Trophoblast cell (in vitro differentiated cells and primary cell): ENCODE results near the gene ESYT2.

ENCODE experiments used
- DNase-seq, 2 donors: peaks; one replicate each; pipeline ENCODE4 v3.0.0-alpha.2; 2016
- H2AFZ ChIP-seq: 2 replicates; pipeline ENCODE4 v1.6.1; 2013; ENCODE audit warnings: low read length, moderate library complexity, mild to moderate bottlenecking; ENCODE audit not compliant: insufficient read depth, poor library complexity
- H2AK5ac ChIP-seq: 2 replicates; pipeline ENCODE4 v1.6.1; 2013; ENCODE audit warnings: mild to moderate bottlenecking, low read length
- H2BK120ac ChIP-seq: 2 replicates; pipeline ENCODE4 v1.6.1; 2013; ENCODE audit warnings: low read length, mild to moderate bottlenecking, moderate library complexity; ENCODE audit not compliant: insufficient read depth, poor library complexity
- H2BK12ac ChIP-seq: 2 replicates; pipeline ENCODE4 v1.6.1; 2013; ENCODE audit warnings: mild to moderate bottlenecking, low read length, moderate library complexity
- H2BK5ac ChIP-seq: 2 replicates; pipeline ENCODE4 v1.6.1; 2013; ENCODE audit warnings: low read length, low read depth, moderate library complexity, mild to moderate bottlenecking; ENCODE audit not compliant: poor library complexity
- H3K14ac ChIP-seq: 2 replicates; pipeline ENCODE4 v1.6.1; 2013; ENCODE audit warnings: mild to moderate bottlenecking, low read length
- H3K18ac ChIP-seq: 2 replicates; pipeline ENCODE4 v1.6.1; 2013; ENCODE audit warnings: mild to moderate bottlenecking, low read length
- H3K23ac ChIP-seq: 2 replicates; pipeline ENCODE4 v1.6.1; 2013; ENCODE audit warnings: low read length
- H3K27ac ChIP-seq: 2 replicates; pipeline ENCODE4 v1.5.1; 2013; ENCODE audit warnings: low read depth, mild to moderate bottlenecking, inconsistent platforms, low read length, moderate library complexity
- H3K27me3 ChIP-seq: 2 replicates; pipeline ENCODE4 v1.6.1; 2013; ENCODE audit warnings: inconsistent platforms, mild to moderate bottlenecking, low read length, moderate library complexity; ENCODE audit not compliant: insufficient read depth
- H3K36me3 ChIP-seq, 2 experiments: 1 replicate in 1 of 2; 2 replicates in 1 of 2; pipeline ENCODE4 v1.6.1; 2013; ENCODE audit warnings: low read length in 2 of 2, mild to moderate bottlenecking in 2 of 2, moderate library complexity in 1 of 2; ENCODE audit not compliant: insufficient read depth in 2 of 2, control insufficient read depth in 1 of 2
- H3K4ac ChIP-seq: 2 replicates; pipeline ENCODE4 v1.6.1; 2013; ENCODE audit warnings: low read depth, mild to moderate bottlenecking, low read length, moderate library complexity
- H3K4me1 ChIP-seq, 2 experiments: 1 replicate in 1 of 2; 2 replicates in 1 of 2; pipeline ENCODE4 v1.6.1; 2013; ENCODE audit warnings: low read length in 2 of 2, mild to moderate bottlenecking in 2 of 2, moderate library complexity in 1 of 2; ENCODE audit not compliant: insufficient read depth in 2 of 2, control insufficient read depth in 1 of 2
- H3K4me2 ChIP-seq: 2 replicates; pipeline ENCODE4 v1.6.1; 2013; ENCODE audit warnings: inconsistent platforms, mild to moderate bottlenecking, low read length, moderate library complexity
- H3K4me3 ChIP-seq: 2 replicates; pipeline ENCODE4 v1.5.1; 2013; ENCODE audit warnings: mild to moderate bottlenecking, low read depth, low read length, inconsistent platforms
- H3K79me1 ChIP-seq: one replicate; pipeline ENCODE4 v1.6.1; 2013; ENCODE audit warnings: low read length
- H3K79me2 ChIP-seq: 2 replicates; pipeline ENCODE4 v1.6.1; 2013; ENCODE audit warnings: low read length, mild to moderate bottlenecking; ENCODE audit not compliant: control insufficient read depth, insufficient read depth, poor library complexity
- H3K9ac ChIP-seq: 2 replicates; pipeline ENCODE4 v1.6.1; 2013; ENCODE audit warnings: mild to moderate bottlenecking, low read length
- H3K9me3 ChIP-seq: 2 replicates; pipeline ENCODE4 v1.6.1; 2013; ENCODE audit warnings: low read depth, mild to moderate bottlenecking, control low read depth, inconsistent platforms, low read length; ENCODE audit not compliant: insufficient read depth
- H4K12ac ChIP-seq: 2 replicates; pipeline ENCODE4 v1.6.1; 2013; ENCODE audit warnings: low read depth, mild to moderate bottlenecking, low read length, moderate library complexity
- H4K8ac ChIP-seq: 2 replicates; pipeline ENCODE4 v1.6.1; 2013; ENCODE audit warnings: low read depth, mild to moderate bottlenecking, low read length, moderate library complexity
- H4K91ac ChIP-seq: one replicate; pipeline ENCODE4 v1.6.1; 2013; ENCODE audit warnings: low read depth, mild to moderate bottlenecking, low read length, moderate library complexity
- WGBS: extraction: QIAGEN DNeasy Blood & Tissue Kit; methylation state at CpG from one replicate; pipeline ENCODE4 v1.1.7; 2013; ENCODE audit warnings: missing lambda C conversion rate; ENCODE audit not compliant: insufficient read length, insufficient coverage; ENCODE audit errors: extremely low coverage; 5-methylcytosine and 5-hydroxymethylcytosine counted together

The ESYT2 gene

GRCh38 chr7:158865462-158865922, 36.2 kb upstream of the ESYT2 start:
- Histone ChIP-seq H4K91ac (no peak overlapping the region), H3K23ac (no peak overlapping the region), H4K8ac (no peak overlapping the region), H2BK120ac (no peak overlapping the region), H2BK5ac (no peak overlapping the region), H3K18ac (no peak overlapping the region), H3K79me2 (peaks cover 2% of the 10 kb centered on the region), H3K4me2 (no peak overlapping the region), H3K9ac (no peak overlapping the region), H3K14ac (no peak overlapping the region), H3K4me1 (no peaks in the 10 kb centered on the region), H2AFZ (no peak overlapping the region), H3K9me3 (no peaks in the 10 kb centered on the region), H3K4me3 (no peak overlapping the region), H2AK5ac (no peak overlapping the region), H3K27ac (no peak overlapping the region), H4K12ac (no peak overlapping the region), H3K4ac (no peak overlapping the region), H2BK12ac (no peak overlapping the region), H3K79me1 (peaks cover 3% of the 10 kb centered on the region), H3K27me3 (no peaks in the 10 kb centered on the region), H3K36me3 (no peaks in the 10 kb centered on the region)
- WGBS: no CpG with 5 or more reads among the region's 7 CpGs
- no peak for DNase-seq

GRCh38 chr7:158864833-158865232, 35.5 kb upstream of the ESYT2 start:
- Histone ChIP-seq H3K4me1 (no peaks in the 10 kb centered on the region), H4K12ac (peak overlapping the region; percentile 35), H3K4me2 (no peak overlapping the region), H3K27me3 (no peaks in the 10 kb centered on the region), H3K9ac (no peak overlapping the region), H3K4me3 (no peak overlapping the region), H2AK5ac (no peak overlapping the region), H3K27ac (no peak overlapping the region), H3K4ac (no peak overlapping the region), H2BK120ac (no peak overlapping the region), H3K9me3 (no peaks in the 10 kb centered on the region), H4K8ac (no peak overlapping the region), H3K14ac (no peak overlapping the region), H3K79me2 (peaks cover 2% of the 10 kb centered on the region), H2BK12ac (no peak overlapping the region), H3K18ac (peak overlapping the region; percentile 47), H3K36me3 (no peaks in the 10 kb centered on the region), H3K79me1 (peaks cover 3% of the 10 kb centered on the region), H2BK5ac (no peak overlapping the region), H2AFZ (no peak overlapping the region), H4K91ac (no peak overlapping the region), H3K23ac (no peak overlapping the region)
- no CpG with 5 or more reads among the region's 7 CpGs for WGBS
- DNase-seq: no peak

GRCh38 chr7:158864507-158864820, 35.2 kb upstream of the ESYT2 start:
- H3K4ac ChIP-seq: no peak overlapping the region
- peaks cover 3% of the 10 kb centered on the region for H3K79me1 ChIP-seq
- WGBS: no CpG with 5 or more reads among the region's 3 CpGs
- DNase-seq: no peak
- H4K8ac ChIP-seq: no peak overlapping the region
- H3K9ac ChIP-seq: no peak overlapping the region
- H3K9me3 ChIP-seq: no peaks in the 10 kb centered on the region
- no peak overlapping the region for H3K18ac ChIP-seq
- no peak overlapping the region for H2BK120ac ChIP-seq
- H3K79me2 ChIP-seq: peaks cover 2% of the 10 kb centered on the region
- no peak overlapping the region for H3K14ac ChIP-seq
- H2AK5ac ChIP-seq: no peak overlapping the region
- no peak overlapping the region for H2BK12ac ChIP-seq
- no peak overlapping the region for H4K91ac ChIP-seq
- no peaks in the 10 kb centered on the region for H3K4me1 ChIP-seq
- no peak overlapping the region for H2AFZ ChIP-seq
- no peak overlapping the region for H3K4me3 ChIP-seq
- peak overlapping the region; percentile 29 for H3K27ac ChIP-seq
- H3K23ac ChIP-seq: no peak overlapping the region
- no peak overlapping the region for H2BK5ac ChIP-seq
- H3K27me3 ChIP-seq: no peaks in the 10 kb centered on the region
- peak overlapping the region; percentile 70 for H3K4me2 ChIP-seq
- no peak overlapping the region for H4K12ac ChIP-seq
- no peaks in the 10 kb centered on the region for H3K36me3 ChIP-seq

GRCh38 chr7:158863611-158864506, 34.5 kb upstream of the ESYT2 start:
- Histone ChIP-seq H3K23ac (no peak overlapping the region), H3K4me2 (peak overlapping the region; percentile 70), H3K27ac (peak overlapping the region; percentile 29), H4K91ac (peak overlapping the region; percentile 55), H3K27me3 (no peaks in the 10 kb centered on the region), H2AFZ (peak overlapping the region; percentile 37), H4K12ac (peak overlapping the region; percentile 59), H3K4me3 (peak overlapping the region; percentile 71), H2BK12ac (no peak overlapping the region), H3K14ac (peak overlapping the region; percentile 68), H3K4me1 (peaks cover 0 to 2% of the 10 kb centered on the region in 2 experiments), H2BK120ac (no peak overlapping the region), H3K4ac (peak overlapping the region; percentile 2), H3K79me2 (peaks cover 2% of the 10 kb centered on the region), H3K36me3 (no peaks in the 10 kb centered on the region), H3K18ac (peak overlapping the region; percentile 86), H3K9me3 (no peaks in the 10 kb centered on the region), H3K79me1 (peaks cover 5% of the 10 kb centered on the region), H2BK5ac (no peak overlapping the region), H2AK5ac (no peak overlapping the region), H4K8ac (peak overlapping the region; percentile 78), H3K9ac (no peak overlapping the region)
- DNase-seq: peak; percentile 74 to 88
- no CpG with 5 or more reads among the region's 45 CpGs for WGBS
